ENCODE measurements around the gene PPP1R16B. TPM values are rescaled to one million over a fixed set of nuclear protein-coding genes. Genes with fewer than 3 reads are reported as not detected.

PPP1R16B gene
- total and polyA plus RNA-seq, 10 of the 15 experiments (the other 5 are each of a cell fraction or from before 2014, with no cell fraction given): 13.4 to 90.2 (median 66.7) TPM

DNA sequence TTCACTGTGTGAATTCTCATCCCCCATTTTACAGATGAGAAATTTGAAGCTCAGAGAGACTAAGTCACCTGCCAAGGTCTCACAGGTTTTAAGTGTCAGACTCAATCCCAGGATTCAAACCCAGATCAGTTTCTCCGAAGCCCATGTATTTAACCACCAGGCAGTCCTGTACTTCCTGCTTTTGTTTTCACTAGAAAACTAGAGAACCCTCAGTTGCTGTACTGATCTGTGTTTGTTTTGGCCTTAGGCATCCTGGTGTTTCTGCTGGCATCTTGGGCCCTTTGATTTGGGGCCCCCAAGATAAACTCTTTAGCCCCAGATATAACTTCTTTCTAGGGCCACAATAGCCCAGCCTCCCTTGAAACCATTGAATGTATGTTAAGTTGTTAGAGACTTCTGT is 36.5 kb downstream of the PPP1R16B start (continued):
- TF ChIP-seq, protein P1, sequence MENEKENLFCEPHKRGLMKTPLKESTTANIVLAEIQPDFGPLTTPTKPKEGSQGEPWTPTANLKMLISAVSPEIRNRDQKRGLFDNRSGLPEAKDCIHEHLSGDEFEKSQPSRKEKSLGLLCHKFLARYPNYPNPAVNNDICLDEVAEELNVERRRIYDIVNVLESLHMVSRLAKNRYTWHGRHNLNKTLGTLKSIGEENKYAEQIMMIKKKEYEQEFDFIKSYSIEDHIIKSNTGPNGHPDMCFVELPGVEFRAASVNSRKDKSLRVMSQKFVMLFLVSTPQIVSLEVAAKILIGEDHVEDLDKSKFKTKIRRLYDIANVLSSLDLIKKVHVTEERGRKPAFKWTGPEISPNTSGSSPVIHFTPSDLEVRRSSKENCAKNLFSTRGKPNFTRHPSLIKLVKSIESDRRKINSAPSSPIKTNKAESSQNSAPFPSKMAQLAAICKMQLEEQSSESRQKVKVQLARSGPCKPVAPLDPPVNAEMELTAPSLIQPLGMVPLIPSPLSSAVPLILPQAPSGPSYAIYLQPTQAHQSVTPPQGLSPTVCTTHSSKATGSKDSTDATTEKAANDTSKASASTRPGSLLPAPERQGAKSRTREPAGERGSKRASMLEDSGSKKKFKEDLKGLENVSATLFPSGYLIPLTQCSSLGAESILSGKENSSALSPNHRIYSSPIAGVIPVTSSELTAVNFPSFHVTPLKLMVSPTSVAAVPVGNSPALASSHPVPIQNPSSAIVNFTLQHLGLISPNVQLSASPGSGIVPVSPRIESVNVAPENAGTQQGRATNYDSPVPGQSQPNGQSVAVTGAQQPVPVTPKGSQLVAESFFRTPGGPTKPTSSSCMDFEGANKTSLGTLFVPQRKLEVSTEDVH (IDR thresholded peaks at IDR 0.05; ENCODE audit: low read depth, partially characterized antibody): no peak
- 0 out of 4 replicates have a peak, but pooled peaks of 1 of the 2 experiments have one; percentile 7 for TF ChIP-seq IKZF2 (IDR thresholded peaks at IDR 0.05)
- TF ChIP-seq DPF2 (IDR thresholded peaks at IDR 0.05): 0 out of 2 replicates have a peak, but pooled peaks have one; percentile 26
- TF ChIP-seq, protein P2, sequence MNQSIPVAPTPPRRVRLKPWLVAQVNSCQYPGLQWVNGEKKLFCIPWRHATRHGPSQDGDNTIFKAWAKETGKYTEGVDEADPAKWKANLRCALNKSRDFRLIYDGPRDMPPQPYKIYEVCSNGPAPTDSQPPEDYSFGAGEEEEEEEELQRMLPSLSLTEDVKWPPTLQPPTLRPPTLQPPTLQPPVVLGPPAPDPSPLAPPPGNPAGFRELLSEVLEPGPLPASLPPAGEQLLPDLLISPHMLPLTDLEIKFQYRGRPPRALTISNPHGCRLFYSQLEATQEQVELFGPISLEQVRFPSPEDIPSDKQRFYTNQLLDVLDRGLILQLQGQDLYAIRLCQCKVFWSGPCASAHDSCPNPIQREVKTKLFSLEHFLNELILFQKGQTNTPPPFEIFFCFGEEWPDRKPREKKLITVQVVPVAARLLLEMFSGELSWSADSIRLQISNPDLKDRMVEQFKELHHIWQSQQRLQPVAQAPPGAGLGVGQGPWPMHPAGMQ (IDR thresholded peaks at IDR 0.05; ENCODE audit: borderline replicate concordance): no peak
- no peak for TF ChIP-seq CBX3 (IDR thresholded peaks at IDR 0.05; ENCODE audit: borderline replicate concordance, low read depth)
- TF ChIP-seq RBBP5 (conservative IDR thresholded peaks at IDR 0.05): no peak

DNA sequence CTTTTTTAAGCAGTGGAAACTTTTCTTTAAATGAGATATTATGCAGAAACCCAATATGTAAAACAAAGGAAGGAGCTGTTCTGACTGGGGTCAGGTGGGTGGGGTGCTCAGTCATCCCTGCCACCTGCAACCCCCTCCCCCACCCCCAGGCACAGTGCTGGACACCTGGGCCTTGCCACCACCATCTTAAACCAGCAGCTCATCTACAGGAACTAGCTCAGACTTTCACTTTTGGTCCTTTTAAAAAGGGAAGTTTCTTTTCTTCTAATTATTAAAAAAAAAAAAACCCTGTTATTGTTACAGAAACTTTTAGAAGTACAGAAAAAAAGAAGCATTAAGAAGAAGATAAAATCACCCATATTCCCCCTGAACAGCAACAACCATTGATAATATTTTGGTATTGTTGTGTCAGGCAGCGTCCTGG is 37.1 kb downstream of the PPP1R16B start:
- POLR2A ChIA-PET: interaction anchor here (0.6 to 6.2 kb wide), 11 partner anchors 9 to 145 kb away, joined by 3 to 93 read pairs (median 5); partner anchors contain the start of gene PPP1R16B
- BruUV-seq (replicated peaks): no TSS peak
- ATAC-seq: peak; percentile 99
- FAIRE-seq: no peak
- H3K27me3 ChIP-seq (replicated peaks in 1 of 2; ENCODE audit: control insufficient read depth in 2 of 2, insufficient read depth in 2 of 2, low read length in 1 of 2): no peaks in the 10 kb centered on the region
- in situ Hi-C loops (cut with MboI): no loop called here
- peaks cover 21 to 30% of the 10 kb centered on the region in 2 experiments for H3K36me3 ChIP-seq (ENCODE audit: control insufficient read depth in 2 of 2, insufficient read depth in 2 of 2, low read length in 1 of 2)
- SMC1A ChIA-PET (ENCODE audit: uncharacterized antibody, unreplicated experiment): interaction anchor here (0.7 to 13.8 kb wide), 14 partner anchors 8 to 146 kb away, joined by 3 to 187 read pairs (median 6); partner anchors contain the start of gene PPP1R16B
- peak overlapping the region; percentile 66 for H3K9ac ChIP-seq (ENCODE audit: control insufficient read depth, insufficient read depth, low read length)
- no peak overlapping the region for H2AFZ ChIP-seq (ENCODE audit: control insufficient read depth, low read depth, low read length)
- H3K4me3 ChIP-seq: peak overlapping the region; percentile 8; the same call in 1 of the 2 replicates
- 0% methylated on average over 1 of the region's 1 CpG for WGBS (ENCODE audit: insufficient coverage, insufficient replicate concordance, low lambda C conversion rate, missing lambda C conversion rate)
- DNase-seq (ENCODE audit: low read depth, low spot score): peak; percentile 91
- no peaks in the 10 kb centered on the region; the same call in 1 of the 3 replicates for H3K9me3 ChIP-seq (replicated peaks; ENCODE audit: control insufficient read depth, insufficient read depth, low read length)
- intact Hi-C loops (cut with micrococcal nuclease; ENCODE audit: unreplicated experiment): loop anchor here (1.0 to 2.0 kb wide), 4 partner anchors 18 to 50 kb away; partner anchors contain the start of gene PPP1R16B
- CTCF ChIA-PET: interaction anchor here (0.6 to 9.6 kb wide), 14 partner anchors 9 to 152 kb away, joined by 3 to 160 read pairs (median 4); no protein-coding TSS in a partner anchor
- H3K4me1 ChIP-seq (ENCODE audit: control insufficient read depth, insufficient read depth, low read length): peaks cover 59% of the 10 kb centered on the region
- H3K4me2 ChIP-seq (ENCODE audit: control insufficient read depth, insufficient read depth): peak overlapping the region; percentile 86
- H4K20me1 ChIP-seq (ENCODE audit: control insufficient read depth, insufficient read depth): no peaks in the 10 kb centered on the region
- H3K27ac ChIP-seq (ENCODE audit: control insufficient read depth, insufficient read depth): peak overlapping the region; percentile 96
- peaks cover 81% of the 10 kb centered on the region for H3K79me2 ChIP-seq (ENCODE audit: control insufficient read depth, insufficient read depth, low read length)
- RAD21 ChIA-PET (ENCODE audit: unreplicated experiment): interaction anchor here (0.6 to 5.6 kb wide), 18 partner anchors 8 to 225 kb away, joined by 3 to 125 read pairs (median 4); partner anchors contain the start of genes ACTR5, DHX35 and PPP1R16B
- no peak for TF ChIP-seq RCOR1 (conservative IDR thresholded peaks at IDR 0.05; ENCODE audit: low read depth, low read length)
- TF ChIP-seq MEF2A (IDR thresholded peaks at IDR 0.05; ENCODE audit: insufficient read depth, low read depth, low read length): peak; percentile 75
- TF ChIP-seq, protein P2 (IDR thresholded peaks at IDR 0.05; ENCODE audit: borderline replicate concordance): no peak
- no peak for TF ChIP-seq PBX3 (IDR thresholded peaks at IDR 0.05; ENCODE audit: insufficient replicate concordance, low read depth, low read length)
- no peak for TF ChIP-seq ZSCAN29 (IDR thresholded peaks at IDR 0.05)
- TF ChIP-seq SUPT20H (IDR thresholded peaks at IDR 0.05; ENCODE audit: borderline replicate concordance, control insufficient read depth, low read depth, low read length): no peak
- TF ChIP-seq, protein P3, sequence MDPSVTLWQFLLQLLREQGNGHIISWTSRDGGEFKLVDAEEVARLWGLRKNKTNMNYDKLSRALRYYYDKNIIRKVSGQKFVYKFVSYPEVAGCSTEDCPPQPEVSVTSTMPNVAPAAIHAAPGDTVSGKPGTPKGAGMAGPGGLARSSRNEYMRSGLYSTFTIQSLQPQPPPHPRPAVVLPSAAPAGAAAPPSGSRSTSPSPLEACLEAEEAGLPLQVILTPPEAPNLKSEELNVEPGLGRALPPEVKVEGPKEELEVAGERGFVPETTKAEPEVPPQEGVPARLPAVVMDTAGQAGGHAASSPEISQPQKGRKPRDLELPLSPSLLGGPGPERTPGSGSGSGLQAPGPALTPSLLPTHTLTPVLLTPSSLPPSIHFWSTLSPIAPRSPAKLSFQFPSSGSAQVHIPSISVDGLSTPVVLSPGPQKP (IDR thresholded peaks at IDR 0.05; ENCODE audit: low read depth, low read length): no peak

Measured in GM12878 (cell line).